Astrocyte of the cerebellum (primary cell): ENCODE measurements around the gene WDR33.

ENCODE experiments used
- DNase-seq: peaks from one replicate; pipeline ENCODE4 v3.0.0-alpha.2; 2011; ENCODE audit warnings: low read depth
- H3K4me3 ChIP-seq: 2 replicates; pipeline ENCODE4 v1.5.1; 2011; ENCODE audit warnings: mild to moderate bottlenecking, low read depth, low read length, moderate library complexity
- in situ Hi-C: cut with HindIII; loops from 2 replicates; pipeline ENCODE4 v1.10.0; 2017; ENCODE audit warnings: low sequenced_read_pairs
- TF ChIP-seq, protein P1 (sequence below): IDR thresholded peaks from 2 replicates; pipeline ENCODE4 v1.5.1; 2012; ENCODE audit warnings: low read length, low read depth, moderate library complexity, mild to moderate bottlenecking; ENCODE audit errors: missing control alignments

WDR33 gene

DNA sequence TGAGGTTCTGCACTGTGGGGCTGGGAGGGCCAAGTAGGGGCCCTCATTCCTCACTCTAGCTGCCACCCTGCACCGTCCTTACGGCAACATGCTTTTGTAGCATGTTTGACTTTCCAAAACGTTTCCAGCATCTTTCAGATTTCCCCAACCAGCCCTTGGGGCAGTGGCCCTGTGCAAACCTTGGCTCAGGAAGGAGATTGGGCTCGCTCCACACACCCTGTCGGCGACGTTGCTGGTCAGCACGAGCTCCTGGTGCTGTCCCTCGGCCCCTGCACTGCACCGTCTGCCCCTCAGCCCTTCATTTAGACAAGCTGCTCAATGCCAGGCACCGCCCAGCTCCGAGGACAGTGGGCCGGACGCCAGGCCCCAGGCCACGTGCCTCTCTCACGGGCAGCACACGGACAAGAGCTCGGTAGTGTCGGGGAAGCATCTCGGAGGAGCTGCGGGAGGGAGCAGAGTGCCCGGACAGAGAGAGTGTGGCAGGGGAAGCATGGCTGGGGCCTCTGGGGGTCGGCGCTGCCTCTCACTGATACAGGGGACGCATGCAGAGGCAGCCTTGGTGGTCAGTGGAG lies 158.1 kb downstream of the WDR33 start:
- in situ Hi-C loops, result no loop called here
- no peak for DNase-seq
- TF ChIP-seq, protein P1, sequence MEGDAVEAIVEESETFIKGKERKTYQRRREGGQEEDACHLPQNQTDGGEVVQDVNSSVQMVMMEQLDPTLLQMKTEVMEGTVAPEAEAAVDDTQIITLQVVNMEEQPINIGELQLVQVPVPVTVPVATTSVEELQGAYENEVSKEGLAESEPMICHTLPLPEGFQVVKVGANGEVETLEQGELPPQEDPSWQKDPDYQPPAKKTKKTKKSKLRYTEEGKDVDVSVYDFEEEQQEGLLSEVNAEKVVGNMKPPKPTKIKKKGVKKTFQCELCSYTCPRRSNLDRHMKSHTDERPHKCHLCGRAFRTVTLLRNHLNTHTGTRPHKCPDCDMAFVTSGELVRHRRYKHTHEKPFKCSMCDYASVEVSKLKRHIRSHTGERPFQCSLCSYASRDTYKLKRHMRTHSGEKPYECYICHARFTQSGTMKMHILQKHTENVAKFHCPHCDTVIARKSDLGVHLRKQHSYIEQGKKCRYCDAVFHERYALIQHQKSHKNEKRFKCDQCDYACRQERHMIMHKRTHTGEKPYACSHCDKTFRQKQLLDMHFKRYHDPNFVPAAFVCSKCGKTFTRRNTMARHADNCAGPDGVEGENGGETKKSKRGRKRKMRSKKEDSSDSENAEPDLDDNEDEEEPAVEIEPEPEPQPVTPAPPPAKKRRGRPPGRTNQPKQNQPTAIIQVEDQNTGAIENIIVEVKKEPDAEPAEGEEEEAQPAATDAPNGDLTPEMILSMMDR, result no peak
- no peak overlapping the region for H3K4me3 ChIP-seq

DNA sequence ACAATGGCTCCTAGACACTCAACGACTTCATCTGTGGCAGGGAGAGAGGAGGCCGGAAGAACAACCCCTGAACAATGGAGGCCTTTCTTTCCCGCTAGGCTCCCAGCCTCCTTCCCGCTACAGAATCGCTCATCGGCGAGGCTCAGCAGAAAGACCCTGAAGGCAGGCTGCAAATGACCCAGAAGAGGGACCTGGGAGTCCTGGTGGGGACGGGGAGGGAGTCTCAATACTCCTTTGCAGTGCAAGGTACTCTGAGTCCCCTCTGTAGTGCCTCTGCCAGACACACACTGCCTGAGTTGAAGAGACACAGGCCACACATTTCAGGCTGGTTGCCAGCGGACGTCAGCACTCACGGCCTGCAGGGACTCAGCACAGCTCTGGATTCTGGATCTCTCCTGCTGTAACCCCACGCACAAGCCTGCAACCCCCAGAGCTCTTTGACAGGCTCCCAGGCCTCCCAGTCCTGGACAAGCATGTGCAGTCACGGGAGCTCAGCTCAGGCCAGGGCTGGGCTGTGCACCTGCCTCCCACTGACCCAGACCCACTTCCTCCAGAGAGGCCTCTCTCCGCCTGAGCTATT lies 158.9 kb downstream of the WDR33 start:
- DNase-seq, result no peak
- no peak overlapping the region for H3K4me3 ChIP-seq
- TF ChIP-seq, protein P1, result no peak
- in situ Hi-C loops, result no loop called here

DNA sequence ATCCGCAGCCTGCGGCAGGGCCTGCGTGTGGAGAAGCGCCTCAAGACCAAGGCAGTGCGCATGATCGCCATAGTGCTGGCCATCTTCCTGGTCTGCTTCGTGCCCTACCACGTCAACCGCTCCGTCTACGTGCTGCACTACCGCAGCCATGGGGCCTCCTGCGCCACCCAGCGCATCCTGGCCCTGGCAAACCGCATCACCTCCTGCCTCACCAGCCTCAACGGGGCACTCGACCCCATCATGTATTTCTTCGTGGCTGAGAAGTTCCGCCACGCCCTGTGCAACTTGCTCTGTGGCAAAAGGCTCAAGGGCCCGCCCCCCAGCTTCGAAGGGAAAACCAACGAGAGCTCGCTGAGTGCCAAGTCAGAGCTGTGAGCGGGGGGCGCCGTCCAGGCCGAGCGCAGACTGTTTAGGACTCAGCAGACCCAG lies 159.6 kb downstream of the WDR33 start:
- TF ChIP-seq, protein P1, result no peak
- no peak overlapping the region for H3K4me3 ChIP-seq
- in situ Hi-C loops, result no loop called here
- DNase-seq, result no peak
